ENCODE results near the gene STX10.
"Not testable (repeated sequence)": the region's sequence is repeated elsewhere in the genome, so short reads cannot be mapped to it uniquely, and the experiment has no call there.

The STX10 gene, protein sequence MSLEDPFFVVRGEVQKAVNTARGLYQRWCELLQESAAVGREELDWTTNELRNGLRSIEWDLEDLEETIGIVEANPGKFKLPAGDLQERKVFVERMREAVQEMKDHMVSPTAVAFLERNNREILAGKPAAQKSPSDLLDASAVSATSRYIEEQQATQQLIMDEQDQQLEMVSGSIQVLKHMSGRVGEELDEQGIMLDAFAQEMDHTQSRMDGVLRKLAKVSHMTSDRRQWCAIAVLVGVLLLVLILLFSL

DNA sequence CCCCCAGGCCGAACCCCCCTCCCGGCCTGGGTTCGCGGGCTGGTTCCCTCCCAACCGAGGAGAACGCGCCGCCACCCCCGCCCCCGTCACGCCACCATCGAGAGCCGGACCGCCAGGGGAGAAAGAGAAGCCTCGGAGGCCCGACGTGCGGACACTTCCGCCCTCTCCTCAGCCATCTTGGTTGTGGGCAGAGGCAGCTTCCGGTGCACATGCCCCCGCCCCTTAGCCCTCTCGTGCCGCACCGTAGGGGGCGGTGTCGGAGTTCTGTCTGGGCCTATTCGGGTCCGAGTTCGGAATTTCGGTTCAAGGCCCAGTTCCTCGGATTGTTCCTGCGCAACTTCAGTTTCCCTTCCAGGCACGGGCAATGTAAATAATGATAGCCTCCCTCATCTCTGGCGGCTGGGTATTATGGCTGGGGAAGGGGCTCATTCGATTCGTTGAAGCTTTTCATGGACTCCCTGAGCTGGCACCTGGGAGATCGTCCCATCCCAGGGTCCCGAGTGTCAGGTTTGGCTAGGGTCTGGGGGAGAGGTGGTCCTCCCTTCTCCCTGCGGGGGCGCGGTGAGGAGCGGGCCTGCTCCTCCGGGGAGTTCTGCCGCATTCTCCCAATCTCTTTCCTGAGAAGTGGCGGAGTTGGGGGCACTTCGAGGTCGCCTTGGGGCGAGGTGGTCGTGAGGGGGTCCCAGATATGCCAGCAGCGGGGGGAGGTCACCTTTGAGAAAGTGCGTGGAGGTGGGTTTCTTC, at the start of gene STX10, which contains the start of gene IER2:
Gene STX10 (minus strand): TSS at position 189 of the 744 bp plus-strand sequence. CDS start 202 bp downstream, outside the sequence.
Gene IER2 (plus strand): TSS at position 225 of the 744 bp plus-strand sequence. CDS start 2,776 bp downstream, outside the sequence.
- peak; percentile 89 for DNase-seq (ENCODE audit: low spot score)

DNA sequence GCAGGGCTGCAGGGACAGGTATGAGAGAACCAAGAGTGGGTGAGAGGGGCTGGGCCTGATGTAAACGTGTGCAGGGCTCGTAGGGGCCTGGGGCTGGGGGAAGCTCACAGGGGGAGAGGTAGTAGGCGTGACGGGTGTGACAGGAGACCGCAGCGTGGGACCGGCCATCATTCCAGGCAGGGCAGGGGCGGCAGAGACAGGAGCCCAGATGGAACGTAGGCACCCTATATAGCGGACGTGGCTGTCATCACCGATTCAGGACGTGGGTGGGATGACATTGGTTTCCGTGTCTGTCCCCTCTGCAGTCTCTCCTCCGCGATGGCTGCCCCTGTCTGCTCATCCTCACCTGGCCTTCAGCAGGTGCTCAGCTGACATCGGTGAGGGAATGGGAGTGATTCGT, 48.5 kb upstream of the STX10 start:
- DNase-seq (ENCODE audit: low spot score): no peak

DNA sequence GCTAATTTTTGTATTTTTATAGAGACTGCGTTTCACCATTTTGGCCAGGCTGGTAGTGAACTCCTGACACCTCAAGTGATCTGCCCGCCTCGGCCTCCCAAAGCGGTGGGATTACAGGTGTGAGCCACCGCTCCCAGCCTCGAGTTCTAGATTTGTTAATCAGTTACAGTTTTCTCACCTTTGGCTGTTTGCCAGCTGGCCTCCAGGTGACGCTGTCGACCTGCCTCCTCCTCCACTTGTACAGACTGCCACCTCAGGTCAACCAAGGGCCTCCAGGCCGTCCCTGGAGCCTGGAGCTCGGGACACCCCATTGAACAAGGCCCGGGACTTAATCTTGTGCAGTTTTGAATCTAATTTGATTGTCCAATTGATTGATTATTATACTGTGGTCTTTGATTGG, 45.5 kb upstream of the STX10 start:
- DNase-seq (ENCODE audit: low spot score): no peak

DNA sequence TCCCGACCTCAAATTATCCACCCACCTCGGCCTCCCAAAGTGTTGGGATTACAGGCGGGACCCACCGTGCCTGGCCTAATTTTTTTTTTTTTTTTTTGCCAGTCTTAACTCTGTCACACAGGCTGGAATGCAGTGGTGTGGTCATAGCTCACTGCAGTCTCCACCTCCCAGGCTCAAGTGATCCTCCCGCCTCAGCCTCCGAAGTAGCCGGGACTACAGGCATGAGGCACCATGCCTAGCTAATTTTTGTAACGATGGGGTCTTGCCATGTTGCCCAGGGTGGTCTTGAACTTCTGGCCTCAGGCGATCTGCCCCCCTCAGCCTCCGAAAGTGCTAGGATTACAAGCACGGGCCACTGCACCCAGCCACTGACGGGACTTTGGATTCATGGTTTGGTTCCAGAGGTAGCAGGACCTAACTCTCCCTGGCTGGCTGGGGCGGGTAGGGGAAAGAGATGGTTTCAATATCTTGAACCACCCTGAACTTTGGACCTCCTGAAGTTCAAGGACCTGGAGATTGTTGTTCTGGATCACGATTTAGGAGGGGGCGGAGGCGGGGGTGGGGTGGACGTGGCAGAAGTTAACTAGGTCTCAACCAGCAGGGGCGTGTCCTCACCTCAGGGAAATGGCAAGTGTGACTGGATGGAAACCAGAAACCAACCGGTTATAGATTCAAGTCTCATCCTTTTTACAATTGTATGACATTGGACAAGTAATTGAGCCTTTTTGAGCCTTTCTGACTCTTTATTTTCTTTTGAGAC, 40.8 kb upstream of the STX10 start:
- DNase-seq (ENCODE audit: low spot score): no peak

DNA sequence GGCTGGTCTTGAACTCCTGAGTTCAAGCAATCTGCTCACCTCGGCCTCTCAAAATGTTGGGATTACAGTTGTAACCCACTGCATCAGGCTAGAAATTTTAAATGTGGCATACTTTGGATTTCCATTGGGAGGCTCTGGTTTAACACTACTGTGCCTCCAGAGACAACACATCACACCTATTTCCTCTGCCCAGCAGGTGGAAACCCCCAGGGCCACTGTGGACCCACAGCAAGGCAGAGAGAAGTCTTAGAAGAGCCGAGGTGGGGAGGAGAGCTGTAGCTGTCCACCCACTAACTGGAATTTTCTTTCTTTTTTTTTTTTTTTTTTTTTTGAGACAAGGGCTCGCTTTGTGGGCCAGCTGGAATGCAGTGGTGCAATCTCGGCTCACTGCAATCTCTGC, 39.4 kb upstream of the STX10 start:
- DNase-seq (ENCODE audit: low spot score): no peak

DNA sequence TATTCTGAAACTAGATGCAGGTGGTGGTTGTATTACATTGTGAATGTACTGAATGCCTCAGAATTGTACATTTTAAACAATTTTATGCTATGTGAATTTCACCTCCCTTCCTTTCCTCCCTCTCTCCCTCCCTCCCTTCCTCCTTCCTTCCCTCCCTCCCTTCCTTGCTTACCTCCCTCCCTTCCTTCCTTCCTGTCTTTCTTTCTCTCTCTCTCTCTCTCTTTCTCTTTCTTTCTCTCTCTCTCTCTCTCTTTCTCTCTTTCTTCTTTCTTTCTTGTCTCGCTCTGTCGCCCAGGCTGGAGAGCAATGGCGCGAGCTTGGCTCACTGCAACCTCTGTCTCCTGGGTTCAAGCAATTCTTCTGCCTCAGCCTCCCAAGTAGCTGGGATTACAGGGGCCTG, 37.2 kb upstream of the STX10 start:
- DNase-seq (ENCODE audit: low spot score): no peak

DNA sequence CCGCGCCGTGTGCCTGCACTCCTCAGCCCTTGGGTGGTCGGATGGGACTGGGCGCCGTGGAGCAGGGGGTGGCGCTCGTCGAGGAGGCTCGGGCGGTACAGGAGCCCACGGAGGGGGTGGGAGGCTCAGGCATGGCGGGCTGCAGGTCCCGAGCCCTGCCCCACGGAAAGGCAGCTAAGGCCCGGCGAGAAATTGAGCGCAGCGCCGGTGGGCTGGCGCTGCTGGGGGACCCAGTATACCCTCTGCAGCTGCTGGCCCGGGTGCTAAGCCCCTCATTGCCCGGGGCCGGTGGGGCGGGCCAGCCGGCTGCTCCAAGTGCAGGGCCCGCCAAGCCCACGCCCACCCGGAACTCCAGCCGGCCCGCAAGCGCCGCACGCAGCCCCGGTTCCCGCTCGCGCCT, 36.5 kb upstream of the STX10 start:
- not testable (repeated sequence) for DNase-seq (ENCODE audit: low spot score)

DNA sequence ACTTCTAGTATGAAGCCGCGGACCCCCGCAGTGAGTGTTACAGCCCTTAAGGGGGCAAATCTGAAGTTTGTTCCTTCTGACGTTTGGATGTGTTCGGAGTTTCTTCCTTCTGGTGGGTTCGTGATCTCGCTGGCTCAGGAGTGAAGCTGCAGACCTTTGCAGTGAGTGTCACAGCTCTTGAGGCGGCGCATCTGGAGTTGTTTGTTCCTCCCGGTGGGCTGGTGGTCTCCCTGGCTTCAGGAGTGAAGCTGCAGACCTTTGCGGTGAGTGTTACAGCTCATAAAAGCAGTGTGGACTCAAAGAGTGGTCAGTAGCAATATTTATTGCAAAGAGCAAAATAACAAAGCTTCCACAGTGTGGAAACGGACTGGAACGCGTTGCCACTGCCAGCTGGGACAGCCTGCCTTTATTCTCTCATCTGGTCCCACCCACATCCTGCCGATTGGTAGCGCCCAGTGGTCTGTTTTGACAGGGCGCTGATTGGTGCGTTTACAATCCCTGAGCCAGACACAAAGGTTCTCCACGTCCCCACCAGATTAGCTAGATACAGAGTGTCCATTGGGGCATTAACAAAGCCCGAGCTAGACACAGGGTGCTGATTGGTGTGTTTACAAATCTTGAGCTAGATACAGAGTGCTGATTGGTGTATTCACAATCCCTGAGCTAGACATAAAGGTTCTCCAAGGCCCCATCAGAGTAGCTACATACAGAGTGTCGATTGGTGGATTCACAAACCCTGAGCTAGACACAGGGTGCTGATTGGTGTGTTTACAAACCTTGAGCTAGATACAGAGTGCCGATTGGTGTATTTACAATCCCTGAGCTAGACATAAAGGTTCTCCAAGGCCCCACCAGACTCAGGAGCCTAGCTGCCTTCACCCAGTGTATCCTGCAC, 35.8 kb upstream of the STX10 start:
- DNase-seq (ENCODE audit: low spot score): not testable (repeated sequence)

DNA sequence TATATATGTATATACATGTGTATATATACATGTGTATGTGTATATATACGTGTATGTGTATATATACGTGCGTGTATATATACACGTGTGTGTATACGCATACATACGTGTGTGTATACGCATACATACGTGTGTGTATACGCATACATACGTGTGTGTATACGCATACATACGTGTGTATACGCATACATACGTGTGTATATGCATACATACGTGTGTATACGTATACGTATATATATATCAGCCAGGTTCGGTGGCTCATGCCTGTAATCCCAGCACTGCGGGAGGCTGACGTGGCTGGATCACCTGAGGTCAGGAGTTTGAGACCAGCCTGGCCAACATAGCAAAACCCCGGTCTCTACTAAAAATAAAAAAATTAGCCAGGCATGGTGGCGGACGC, 34.8 kb upstream of the STX10 start:
- DNase-seq (ENCODE audit: low spot score): not testable (repeated sequence)

DNA sequence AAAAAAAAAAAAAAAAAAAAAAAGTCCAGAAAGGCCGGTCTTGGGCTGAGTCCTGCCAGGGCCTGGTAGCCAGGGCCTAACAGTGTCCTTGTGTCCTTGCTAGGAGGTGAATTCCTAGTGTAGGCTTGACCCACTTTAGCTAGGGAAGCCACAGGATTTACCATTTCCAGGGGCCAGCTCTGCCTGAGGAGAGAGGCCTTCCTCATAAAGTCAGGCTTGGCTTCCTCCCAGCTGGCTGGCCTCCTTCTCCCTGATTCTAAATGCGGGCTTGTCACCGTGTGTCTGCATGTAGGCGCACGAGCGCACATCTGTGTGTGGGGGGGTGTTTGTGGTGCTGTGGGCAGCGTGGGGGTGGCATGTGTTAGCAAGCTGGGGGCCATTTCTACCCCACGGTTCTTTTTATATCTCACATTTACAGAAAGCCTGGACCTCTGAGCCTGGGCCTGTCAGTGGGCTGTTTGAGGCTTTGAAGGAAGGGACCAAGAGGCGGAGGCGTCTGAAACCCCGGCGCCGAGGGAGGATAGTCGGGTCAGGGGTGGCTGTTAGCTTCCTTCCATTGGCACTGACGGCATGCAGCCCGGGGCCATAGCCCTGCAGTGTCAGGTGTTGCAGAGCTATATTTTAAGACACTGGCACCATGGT, 31.7 kb upstream of the STX10 start:
- peak; percentile 81 for DNase-seq (ENCODE audit: low spot score)

DNA sequence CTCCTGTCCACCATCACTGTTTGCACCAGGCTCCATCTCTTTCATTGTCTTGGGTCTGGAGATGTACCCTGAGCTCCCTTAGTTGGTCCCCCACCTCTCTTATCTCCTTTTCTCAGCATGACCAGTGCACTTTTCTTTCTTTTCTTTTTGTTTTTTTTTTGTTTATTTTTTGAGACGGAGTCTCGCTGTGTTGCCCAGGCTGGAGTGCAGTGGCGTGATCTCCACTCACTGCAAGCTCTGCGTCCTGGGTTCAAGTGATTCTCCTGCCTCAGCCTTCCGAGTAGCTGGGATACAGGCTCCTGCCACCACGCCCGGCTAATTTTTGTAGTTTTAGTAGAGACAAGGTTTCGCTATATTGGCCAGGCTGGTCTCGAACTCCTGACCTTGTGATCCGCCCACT, 28.1 kb upstream of the STX10 start:
- not testable (repeated sequence) for DNase-seq (ENCODE audit: low spot score)

DNA sequence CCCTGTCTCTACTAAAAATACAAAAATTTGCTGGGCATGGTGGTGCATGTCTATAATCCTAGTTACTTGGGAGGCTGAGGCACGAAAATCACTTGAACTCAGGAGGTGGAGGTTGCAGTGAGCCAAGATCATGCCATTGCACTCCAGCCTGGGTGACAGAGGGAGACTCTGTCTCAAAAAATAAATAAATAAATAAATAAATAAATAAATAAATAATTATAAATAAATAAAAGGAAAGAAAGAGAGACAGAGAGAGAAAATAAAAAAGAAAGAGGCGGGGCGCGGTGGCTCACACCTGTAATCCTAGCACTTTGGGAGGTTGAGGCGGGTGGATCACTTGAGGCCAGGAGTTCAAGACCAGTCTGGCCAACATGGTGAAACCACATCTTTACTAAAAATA, 27.4 kb upstream of the STX10 start:
- DNase-seq (ENCODE audit: low spot score): not testable (repeated sequence)

DNA sequence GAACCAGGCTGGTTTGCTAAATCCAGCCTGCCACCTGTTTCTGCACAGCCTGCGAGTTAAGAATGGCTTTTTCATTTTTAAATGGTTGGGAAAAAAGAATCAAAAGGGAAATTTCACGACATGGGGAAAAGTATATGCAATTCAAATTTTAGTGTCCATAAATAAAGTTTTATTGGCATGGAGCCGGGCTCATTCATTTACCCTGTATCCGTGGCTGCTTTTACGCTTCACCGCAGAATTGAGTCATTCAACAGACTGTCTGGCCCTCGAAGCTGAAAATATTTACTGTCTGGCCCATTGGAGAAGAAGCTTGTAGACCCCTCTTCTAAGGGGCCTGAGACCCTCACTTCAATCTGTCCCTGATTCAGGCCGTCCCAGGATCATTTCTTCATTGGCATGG, 26.2 kb upstream of the STX10 start:
- no peak for DNase-seq (ENCODE audit: low spot score)

DNA sequence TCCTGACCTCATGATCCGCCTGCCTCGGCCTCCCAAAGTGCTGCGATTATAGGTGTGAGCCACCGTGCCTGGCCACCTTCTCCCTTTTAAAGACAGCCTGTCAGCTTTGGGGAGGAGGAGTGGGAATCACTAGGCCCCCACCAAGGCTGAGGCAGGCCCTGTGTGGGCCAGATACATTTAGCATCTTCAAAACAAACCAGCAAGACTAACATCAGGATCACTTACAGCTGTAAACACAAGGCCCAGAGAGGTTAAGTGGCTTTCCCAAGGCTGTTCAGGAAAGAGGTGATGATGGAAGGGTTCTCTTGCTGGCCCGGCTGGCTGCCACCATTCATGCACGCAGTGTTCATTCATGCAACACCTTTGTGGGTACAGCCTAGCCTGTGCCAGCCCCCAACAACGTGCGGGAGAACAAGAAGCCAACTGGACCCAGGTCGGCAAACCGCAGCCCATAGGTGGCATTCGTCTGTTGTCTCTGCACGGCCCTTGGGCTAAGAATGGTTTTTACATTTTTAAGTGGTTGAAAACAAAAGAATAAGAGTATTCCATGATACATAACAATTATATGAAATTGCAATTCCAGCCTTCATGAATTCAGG, 23.1 kb upstream of the STX10 start:
- no peak for DNase-seq (ENCODE audit: low spot score)

DNA sequence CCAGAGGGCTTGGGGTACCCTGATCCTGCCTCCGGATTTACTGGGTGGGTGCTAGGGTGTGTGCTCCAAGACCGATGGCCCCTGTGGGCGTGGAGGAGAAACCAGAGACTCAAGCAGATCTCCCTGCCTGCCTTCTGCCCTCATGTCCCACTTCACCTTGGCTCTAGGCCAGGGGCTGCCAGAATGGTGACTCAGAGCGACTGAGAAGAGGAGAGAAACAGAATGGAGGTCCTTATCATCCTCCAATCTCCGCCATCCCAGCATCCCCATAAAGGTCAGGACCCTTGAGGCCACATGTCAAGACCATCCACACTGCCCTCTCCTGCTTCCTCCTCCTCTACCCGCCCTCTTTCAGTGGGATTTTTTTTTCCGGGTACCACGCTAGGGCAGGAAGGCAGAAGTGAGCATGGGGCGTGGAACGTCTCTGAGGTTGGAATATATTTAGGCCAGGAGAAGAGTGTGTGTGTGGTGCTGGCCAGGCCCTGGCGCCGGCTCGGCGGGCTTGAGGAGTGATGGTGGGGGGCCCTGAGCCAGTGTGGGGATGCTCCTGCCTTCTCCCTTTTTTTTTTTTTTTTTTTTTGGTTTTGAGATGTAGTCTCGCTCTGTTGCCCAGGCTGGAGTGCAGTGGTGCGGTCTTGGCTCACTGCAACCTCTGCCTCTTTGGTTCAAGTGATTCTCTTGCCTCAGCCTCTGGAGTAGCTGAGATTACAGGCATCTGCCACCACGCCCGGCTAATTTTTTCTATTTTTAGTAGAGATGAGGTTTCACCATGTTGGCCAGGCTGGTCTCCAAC, 22.4 kb upstream of the STX10 start:
- peak; percentile 82 for DNase-seq (ENCODE audit: low spot score)

DNA sequence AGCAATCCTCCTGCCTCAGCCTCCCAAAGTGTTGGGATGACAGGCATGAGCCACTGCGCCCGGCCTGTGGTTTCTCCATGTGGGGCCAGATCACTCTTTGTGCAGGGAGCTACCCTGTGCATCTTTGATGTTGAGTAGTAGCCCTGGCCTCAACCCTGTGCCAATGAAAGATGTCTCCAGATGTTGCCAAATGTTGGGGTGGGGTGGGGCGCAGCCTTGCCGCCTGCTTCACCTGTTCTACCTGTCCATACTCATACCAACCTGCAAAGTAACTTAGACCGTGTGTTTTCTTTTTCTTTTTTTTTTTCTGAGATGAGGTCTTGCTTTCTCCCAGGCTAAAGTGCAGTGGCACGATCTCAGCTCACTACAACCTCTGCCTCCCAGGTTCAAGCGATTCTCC, 21.0 kb upstream of the STX10 start:
- no peak for DNase-seq (ENCODE audit: low spot score)

DNA sequence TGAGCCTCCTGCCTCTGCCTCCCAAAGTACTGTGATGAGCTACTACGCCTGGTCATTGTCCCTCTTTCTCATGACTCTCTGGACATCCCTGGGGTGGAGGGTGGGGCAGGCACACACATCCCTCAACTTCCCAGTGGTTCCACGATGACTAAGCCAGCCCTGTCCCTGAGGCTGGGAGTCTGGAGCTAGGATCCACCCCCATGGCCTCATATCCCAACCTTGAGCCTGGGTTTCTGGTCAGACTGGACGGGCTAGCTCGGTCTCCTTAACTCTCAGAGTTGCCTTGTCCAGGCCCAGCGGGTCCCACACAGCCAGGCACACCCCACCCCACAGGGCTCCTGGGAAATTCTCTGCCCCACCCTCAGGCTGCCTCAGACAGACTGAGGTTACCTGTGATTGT, 19.6 kb upstream of the STX10 start:
- DNase-seq (ENCODE audit: low spot score): peak; percentile 90

DNA sequence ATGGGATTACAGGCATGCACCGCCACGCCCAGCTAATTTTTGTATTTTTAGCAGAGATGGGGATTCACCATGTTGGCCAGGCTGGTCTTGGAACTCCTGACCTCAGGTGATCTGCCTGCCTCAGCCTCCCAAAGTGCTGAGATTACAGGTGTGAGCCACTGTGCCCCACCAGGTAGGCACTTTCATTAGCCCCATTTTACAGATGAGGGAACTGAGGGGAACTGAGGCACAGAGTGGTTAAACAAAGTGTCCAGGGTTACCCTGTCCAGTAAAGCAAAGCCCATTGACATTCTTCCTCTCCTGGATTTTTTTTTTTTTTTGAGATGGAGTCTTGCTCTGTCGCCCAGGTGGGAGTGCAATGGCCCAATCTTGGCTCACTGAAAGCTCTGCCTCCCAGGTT, 16.0 kb upstream of the STX10 start:
- DNase-seq (ENCODE audit: low spot score): not testable (repeated sequence)

DNA sequence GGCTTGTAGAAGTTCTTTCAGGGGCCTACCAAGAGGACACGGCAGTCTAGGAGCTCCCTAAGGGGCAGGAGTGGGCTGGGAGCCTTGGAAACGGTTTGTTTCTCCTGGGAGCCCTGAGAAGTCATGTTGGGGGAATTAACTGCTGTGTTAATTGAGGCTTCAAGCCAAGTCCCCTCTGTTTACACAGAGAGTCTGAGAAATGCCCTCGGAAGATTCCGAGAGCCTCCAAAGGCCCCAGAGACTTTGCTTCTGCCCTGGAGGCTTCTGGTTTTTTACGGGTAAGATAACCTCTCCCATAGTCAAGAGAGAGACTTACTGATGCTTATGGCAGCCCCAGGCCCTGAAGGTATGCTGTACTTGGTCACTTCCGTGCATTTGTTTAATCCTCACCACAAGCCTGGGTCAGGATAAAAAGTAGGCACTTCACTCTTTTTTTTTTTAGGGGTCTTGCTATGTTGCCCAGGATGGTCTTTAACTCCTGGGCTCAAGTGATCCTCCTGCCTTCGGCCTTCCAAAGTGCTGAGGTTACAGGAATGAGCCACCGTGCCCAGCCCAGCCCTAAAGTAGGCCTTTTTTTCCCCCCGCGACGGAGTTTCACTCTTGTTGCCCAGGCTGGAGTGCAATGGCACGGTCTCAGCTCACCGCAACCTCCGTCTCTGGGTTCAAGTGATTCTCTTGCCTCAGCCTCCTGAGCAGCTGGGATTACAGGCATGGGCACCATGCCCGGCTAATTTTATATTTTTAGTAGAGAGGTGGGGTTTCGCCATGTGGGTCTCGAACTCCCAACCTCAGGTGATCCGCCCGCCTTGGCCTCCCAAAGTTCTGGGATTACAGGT, 15.2 kb upstream of the STX10 start:
- no peak for DNase-seq (ENCODE audit: low spot score)

All from AG08395 (cell line).